ENCODE results near the gene GPR33. TPM values are rescaled to one million over a fixed set of nuclear protein-coding genes. Genes with fewer than 3 reads are reported as not detected.
"Not testable (repeated sequence)": the region's sequence is repeated elsewhere in the genome, so short reads cannot be mapped to it uniquely, and the experiment has no call there.

GPR33 gene
- total and polyA plus RNA-seq, 10 donors = not detected

- TF ChIP-seq POLR2A (IDR thresholded peaks at IDR 0.05) (no peak), CTCF (IDR thresholded peaks at IDR 0.05 in 8 of 11, conservative IDR thresholded peaks at IDR 0.05 in 3 of 11) (no peak), POLR2AphosphoS5 (IDR thresholded peaks at IDR 0.05) (no peak)
- H3K9me3 ChIP-seq = no peaks in the 10 kb centered on the region
- intact Hi-C loops (cut with DNase I; ENCODE audit: low total_unique reads) = no loop called here
- peaks cover 0 to 8% (median 0%) of the 10 kb centered on the region in 6 donors for H3K4me1 ChIP-seq
- no peak overlapping the region for H3K27ac ChIP-seq
- no peaks in the 10 kb centered on the region for H3K36me3 ChIP-seq
- no peaks in the 10 kb centered on the region for H3K27me3 ChIP-seq (replicated peaks in 1 of 7)
- no peak for DNase-seq
- no peak overlapping the region for H3K4me3 ChIP-seq
These were observed 22.7 kb downstream of the GPR33 start for GRCh38 chr14:31465111-31465510.

- H3K4me3 ChIP-seq; H3K9me3 ChIP-seq; H3K27me3 ChIP-seq (replicated peaks in 1 of 7); H3K27ac ChIP-seq; intact Hi-C loops (cut with DNase I; ENCODE audit: low total_unique reads); DNase-seq; H3K36me3 ChIP-seq: not testable (repeated sequence)
- H3K4me1 ChIP-seq = peaks cover 0 to 18% (median 8%) of the 10 kb centered on the region in 6 donors
- 83 to 95% (median 86%) methylated on average over 2 of the region's 2 CpGs for WGBS, 5 donors
These were observed 25.4 kb downstream of the GPR33 start for GRCh38 chr14:31462450-31462849.

GRCh38 chr14:31461545-31461944 lies 26.3 kb downstream of the GPR33 start:
- TF ChIP-seq CTCF (IDR thresholded peaks at IDR 0.05 in 8 of 11, conservative IDR thresholded peaks at IDR 0.05 in 3 of 11) (no peak), POLR2AphosphoS5 (IDR thresholded peaks at IDR 0.05) (no peak), POLR2A (IDR thresholded peaks at IDR 0.05) (no peak)
- H3K4me1 ChIP-seq = peaks cover under 1 to 21% (median 11%) of the 10 kb centered on the region in 6 donors
- H3K36me3 ChIP-seq = no peaks in the 10 kb centered on the region
- WGBS, 5 donors = 74 to 84% (median 79%) methylated on average over 3 of the region's 3 CpGs
- no peak overlapping the region for H3K4me3 ChIP-seq
- H3K27me3 ChIP-seq (replicated peaks in 1 of 7) = no peaks in the 10 kb centered on the region
- H3K27ac ChIP-seq = no peak overlapping the region
- no peak for DNase-seq
- intact Hi-C loops (cut with DNase I; ENCODE audit: low total_unique reads) = no loop called here
- H3K9me3 ChIP-seq = no peaks in the 10 kb centered on the region

- H3K4me1 ChIP-seq = peaks cover 8 to 47% (median 23%) of the 10 kb centered on the region in 6 donors
- no peak for DNase-seq
- peak overlapping the region; percentile 56 to 94 (median 89) for H3K27ac ChIP-seq
- intact Hi-C loops (cut with DNase I; ENCODE audit: low total_unique reads) = no loop called here
- H3K9me3 ChIP-seq = no peaks in the 10 kb centered on the region
- H3K27me3 ChIP-seq (replicated peaks in 1 of 7) = no peaks in the 10 kb centered on the region
- H3K36me3 ChIP-seq = peaks cover 0 to 3% (median under 1%) of the 10 kb centered on the region in 6 donors
- TF ChIP-seq CTCF (IDR thresholded peaks at IDR 0.05 in 8 of 11, conservative IDR thresholded peaks at IDR 0.05 in 3 of 11) (no peak), POLR2AphosphoS5 (IDR thresholded peaks at IDR 0.05) (no peak), POLR2A (IDR thresholded peaks at IDR 0.05) (no peak)
- peak overlapping the region in 7 of 8 donors; percentile 49 to 90 (median 73) for H3K4me3 ChIP-seq
- 55 to 64% (median 59%) methylated on average over 11 of the region's 11 CpGs for WGBS, 5 donors
These were observed 29.9 kb downstream of the GPR33 start for GRCh38 chr14:31457665-31458659.
